GM10248 (cell line): Measurements from ENCODE around the gene SCYGR1.

Source experiments
- CTCF ChIA-PET: fragments of 300-600 bp; sonication (Branson Sonifier 250); formaldehyde crosslinking; extraction: SDS; loops from one replicate; lab custom pipeline; 2021; ENCODE audit warnings: antibody characterized with exemption; lab: Yijun Ruan, JAX
- POLR2A ChIA-PET: fragments of 350-650 bp; sonication (Branson Sonifier 250); formaldehyde crosslinking; extraction: SDS; loops from one replicate; lab custom pipeline; 2020; ENCODE audit warnings: antibody characterized with exemption; lab: Yijun Ruan, JAX
- DNase-seq: peaks from one replicate; pipeline ENCODE4 v3.0.0; 2012; ENCODE audit errors: extremely low spot score
- CTCF ChIP-seq: IDR thresholded peaks from 2 replicates; pipeline ENCODE4 v1.5.1; 2012; ENCODE audit warnings: mild to moderate bottlenecking, low read depth; ENCODE audit errors: extremely low read depth, missing control alignments, control extremely low read depth

Gene SCYGR1

GRCh38 chr2:227395556-227395955, 7.8 kb upstream of the SCYGR1 start:
- CTCF ChIA-PET: interaction anchor here (7.2 kb wide), 1 partner anchor 11 kb away, joined by 39 read pairs; no protein-coding TSS in a partner anchor
- no peak for TF ChIP-seq CTCF
- DNase-seq: no peak
- POLR2A ChIA-PET: no interaction called here

GRCh38 chr2:227394401-227394800, 6.7 kb upstream of the SCYGR1 start:
- TF ChIP-seq CTCF: no peak
- no peak for DNase-seq
- ChIA-PET CTCF (interaction anchor here (0.8 to 7.2 kb wide), 2 partner anchors 12 to 46 kb away, joined by 3 to 39 read pairs; no protein-coding TSS in a partner anchor), POLR2A (no interaction called here)

GRCh38 chr2:227390468-227391256, 2.9 kb upstream of the SCYGR1 start:
- TF ChIP-seq CTCF: no peak
- ChIA-PET POLR2A (no interaction called here), CTCF (interaction anchor here (1.8 kb wide), 1 partner anchor 15 kb away, joined by 6 read pairs; no protein-coding TSS in a partner anchor)
- no peak for DNase-seq

- no peak for TF ChIP-seq CTCF
- ChIA-PET CTCF (interaction anchor here (1.8 kb wide), 1 partner anchor 16 kb away, joined by 6 read pairs; no protein-coding TSS in a partner anchor), POLR2A (no interaction called here)
Measured at GRCh38 chr2:227389661-227390060, 1.9 kb upstream of the SCYGR1 start.

GRCh38 chr2:227389231-227389630, 1.5 kb upstream of the SCYGR1 start:
- POLR2A ChIA-PET: no interaction called here
- DNase-seq: no peak
- TF ChIP-seq CTCF: no peak
- CTCF ChIA-PET: interaction anchor here (1.8 kb wide), 1 partner anchor 17 kb away, joined by 6 read pairs; no protein-coding TSS in a partner anchor

More at GRCh38 chr2:227389661-227390060, 1.9 kb upstream of the SCYGR1 start:
- no peak for DNase-seq

DNA sequence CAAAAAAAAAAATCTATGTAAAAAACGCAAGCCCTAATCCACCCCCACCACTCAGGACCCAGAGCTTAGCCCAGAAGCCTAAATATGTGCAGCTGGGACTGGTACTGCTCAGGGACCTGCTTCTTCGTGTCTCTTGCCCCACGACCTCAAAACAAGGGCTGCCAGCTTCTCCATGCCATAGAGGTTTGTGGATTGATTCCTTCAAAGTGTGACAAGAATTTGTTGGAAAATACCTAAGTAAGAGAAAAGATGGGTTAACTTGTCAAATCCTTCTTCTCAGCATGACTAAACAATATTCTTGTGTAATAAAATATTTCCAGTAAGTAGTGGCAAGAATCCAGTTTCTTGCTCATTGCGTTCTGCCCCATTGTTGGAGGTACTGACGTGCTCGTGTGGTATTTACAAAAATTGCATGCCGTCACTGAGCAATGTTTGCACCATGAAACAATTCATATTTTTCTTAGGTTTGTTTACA, 825 bp upstream of the SCYGR1 start:
- ChIA-PET POLR2A (no interaction called here), CTCF (interaction anchor here (1.5 kb wide), 1 partner anchor 17 kb away, joined by 4 read pairs; no protein-coding TSS in a partner anchor)
- no peak for DNase-seq
- no peak for TF ChIP-seq CTCF
